Stomach smooth muscle (tissue), 2 donors: ENCODE measurements around the gene SMARCD3.
A peak's percentile ranks its signal among the peaks of the same experiment; 100 is the strongest.

Experiments used
- H3K27ac ChIP-seq: one replicate; pipeline ENCODE4 v1.7.0; 2013; ENCODE audit warnings: mild to moderate bottlenecking, low read length, inconsistent platforms
- H3K27me3 ChIP-seq, 2 donors: one replicate each; pipeline ENCODE4 v1.7.0; 2013; ENCODE audit warnings: low read length in 2 of 2; ENCODE audit not compliant: insufficient read depth in 2 of 2, control insufficient read depth in 1 of 2
- H3K36me3 ChIP-seq, 2 donors: one replicate each; pipeline ENCODE4 v1.7.0; 2013; ENCODE audit warnings: low read length in 2 of 2; ENCODE audit not compliant: control insufficient read depth in 2 of 2, insufficient read depth in 2 of 2
- H3K4me1 ChIP-seq: one replicate; pipeline ENCODE4 v1.7.0; 2013; ENCODE audit warnings: low read length; ENCODE audit not compliant: control insufficient read depth, insufficient read depth
- H3K4me3 ChIP-seq, 2 donors: one replicate each; pipeline ENCODE4 v1.7.0; 2013; ENCODE audit warnings: low read length in 2 of 2
- H3K9ac ChIP-seq, 2 donors: one replicate each; pipeline ENCODE4 v1.7.0; 2013; ENCODE audit warnings: low read length in 2 of 2, mild to moderate bottlenecking in 1 of 2
- H3K9me3 ChIP-seq, 2 donors: one replicate each; pipeline ENCODE4 v1.7.0; 2013; ENCODE audit warnings: low read length in 2 of 2; ENCODE audit not compliant: control insufficient read depth in 2 of 2
- donor health status: healthy.
- donor health status: Pancreatic carcinoma.

SMARCD3 gene

DNA sequence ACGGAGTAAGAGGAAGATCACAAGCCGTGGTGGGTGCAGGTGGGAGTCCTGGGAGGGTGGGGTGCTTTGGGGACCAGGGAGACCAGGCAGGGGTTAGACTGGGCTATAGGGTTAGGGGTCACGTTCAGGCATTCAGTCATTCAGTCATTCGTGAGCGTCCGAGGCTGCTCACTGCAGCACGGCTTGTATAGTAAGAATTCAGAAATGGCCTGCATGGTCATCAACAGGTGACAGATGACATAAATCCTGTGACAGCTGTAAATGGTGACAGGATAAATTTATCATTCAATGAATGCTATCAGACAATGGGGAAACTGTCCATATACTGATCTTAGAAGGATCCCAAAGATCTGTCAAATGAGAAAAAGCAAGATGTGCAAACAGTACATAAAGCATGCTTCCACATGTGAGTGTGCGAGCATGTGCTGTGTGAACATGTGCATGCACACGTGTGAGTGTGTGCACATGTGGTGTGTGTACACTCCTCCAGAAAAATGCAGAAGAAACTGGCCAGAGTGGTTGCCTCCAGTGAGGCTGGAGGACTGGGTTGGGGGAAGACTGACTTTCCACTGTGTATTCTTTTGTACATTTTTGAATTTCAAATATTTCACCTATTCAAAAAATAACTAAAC, 32.0 kb upstream of the SMARCD3 start:
- Histone ChIP-seq H3K4me1 (peaks cover 20% of the 10 kb centered on the region), H3K27me3 (peaks cover 0 to 3% of the 10 kb centered on the region in 2 donors), H3K27ac (no peak overlapping the region), H3K36me3 (no peaks in the 10 kb centered on the region), H3K4me3 (no peak overlapping the region), H3K9me3 (no peaks in the 10 kb centered on the region), H3K9ac (no peak overlapping the region)

DNA sequence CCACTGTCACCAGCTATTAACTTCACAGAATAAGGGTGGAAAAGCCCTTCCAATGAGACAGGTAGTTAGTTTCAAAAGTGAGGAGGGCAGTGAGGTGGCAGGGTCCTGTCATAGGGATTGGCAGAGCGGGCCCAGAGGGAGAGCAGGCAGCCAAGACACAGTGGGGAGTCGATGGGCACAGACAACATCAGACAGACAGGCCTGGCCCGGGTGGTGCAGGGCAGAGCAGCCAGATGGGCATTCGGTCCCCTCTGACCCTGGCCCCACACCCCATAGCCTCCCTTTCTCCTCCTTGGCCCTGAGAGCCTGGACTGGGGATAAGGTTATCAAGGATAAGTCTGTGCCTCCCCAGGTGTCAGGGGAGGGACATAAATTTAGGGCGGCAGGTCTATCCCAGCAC, 31.4 kb upstream of the SMARCD3 start:
- Histone ChIP-seq H3K36me3 (no peaks in the 10 kb centered on the region), H3K4me3 (no peak overlapping the region), H3K4me1 (peaks cover 20% of the 10 kb centered on the region), H3K9me3 (no peaks in the 10 kb centered on the region), H3K9ac (no peak overlapping the region), H3K27me3 (peaks cover 0 to 3% of the 10 kb centered on the region in 2 donors), H3K27ac (no peak overlapping the region)

GRCh38 chr7:151278949-151279348, 30.5 kb upstream of the SMARCD3 start:
- H3K9me3 ChIP-seq: no peaks in the 10 kb centered on the region
- H3K4me1 ChIP-seq: peaks cover 20% of the 10 kb centered on the region
- H3K27me3 ChIP-seq: peaks cover 0 to 3% of the 10 kb centered on the region in 2 donors
- no peak overlapping the region for H3K27ac ChIP-seq
- H3K36me3 ChIP-seq: peaks cover 0 to 2% of the 10 kb centered on the region in 2 donors
- H3K4me3 ChIP-seq: no peak overlapping the region
- no peak overlapping the region for H3K9ac ChIP-seq

- Histone ChIP-seq H3K36me3 (peaks cover 0 to 2% of the 10 kb centered on the region in 2 donors), H3K27ac (no peak overlapping the region), H3K4me3 (peak overlapping the region; percentile 64 to 80), H3K4me1 (peaks cover 20% of the 10 kb centered on the region), H3K9ac (peak overlapping the region; percentile 54 to 60), H3K27me3 (peaks cover 0 to 3% of the 10 kb centered on the region in 2 donors), H3K9me3 (no peaks in the 10 kb centered on the region)
Measured at GRCh38 chr7:151277631-151278030, 29.1 kb upstream of the SMARCD3 start.

DNA sequence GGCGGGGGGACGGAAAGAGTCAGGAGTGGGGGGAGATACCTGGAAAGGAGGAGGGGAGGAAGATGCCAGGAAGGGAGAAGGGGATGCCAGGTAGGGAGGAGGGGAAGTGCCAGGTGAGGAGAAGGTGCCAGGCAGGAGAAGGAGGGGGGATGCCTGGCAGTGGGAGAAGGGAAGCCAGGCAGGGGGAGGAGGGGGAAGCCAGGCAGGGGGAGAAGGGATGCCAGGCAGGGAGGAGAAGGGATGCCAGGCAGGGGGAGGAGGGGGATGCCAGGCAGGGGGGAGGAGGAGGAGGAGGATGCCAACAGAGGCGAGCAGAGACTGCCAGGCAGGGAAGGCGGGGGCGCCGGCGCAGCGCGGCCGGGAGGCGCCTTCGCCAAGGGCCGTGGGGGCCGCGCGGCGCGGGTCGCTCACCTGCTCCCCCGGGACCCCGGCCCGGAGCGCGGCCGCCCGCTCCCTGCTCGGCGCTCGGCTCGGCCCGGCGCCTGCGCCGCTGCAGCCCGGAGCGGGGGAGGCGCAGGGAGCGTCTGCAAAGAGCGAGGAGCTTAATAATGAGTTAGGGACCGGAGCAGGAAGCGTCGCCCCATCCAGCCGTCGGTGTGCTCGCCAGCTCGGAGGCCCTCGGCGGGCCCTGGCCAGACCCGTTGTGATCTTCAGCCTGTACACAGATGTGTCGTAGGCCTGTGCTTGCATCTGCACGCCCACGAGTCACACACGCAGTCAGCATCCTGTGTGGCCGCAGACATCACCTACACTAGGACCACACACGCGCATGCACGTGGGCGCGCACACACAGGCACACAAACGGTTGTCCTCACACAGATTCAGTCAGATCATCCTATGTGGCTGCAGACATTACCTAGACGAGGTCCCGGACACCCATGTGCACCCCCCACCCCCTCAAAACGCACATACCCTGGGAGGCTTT, 28.4 kb upstream of the SMARCD3 start:
- H3K36me3 ChIP-seq: peaks cover 0 to 2% of the 10 kb centered on the region in 2 donors
- H3K27ac ChIP-seq: no peak overlapping the region
- H3K9ac ChIP-seq: peak overlapping the region; percentile 54 to 60
- peaks cover 25% of the 10 kb centered on the region for H3K4me1 ChIP-seq
- peak overlapping the region; percentile 64 to 80 for H3K4me3 ChIP-seq
- peaks cover 0 to under 1% of the 10 kb centered on the region in 2 donors for H3K27me3 ChIP-seq
- H3K9me3 ChIP-seq: no peaks in the 10 kb centered on the region

DNA sequence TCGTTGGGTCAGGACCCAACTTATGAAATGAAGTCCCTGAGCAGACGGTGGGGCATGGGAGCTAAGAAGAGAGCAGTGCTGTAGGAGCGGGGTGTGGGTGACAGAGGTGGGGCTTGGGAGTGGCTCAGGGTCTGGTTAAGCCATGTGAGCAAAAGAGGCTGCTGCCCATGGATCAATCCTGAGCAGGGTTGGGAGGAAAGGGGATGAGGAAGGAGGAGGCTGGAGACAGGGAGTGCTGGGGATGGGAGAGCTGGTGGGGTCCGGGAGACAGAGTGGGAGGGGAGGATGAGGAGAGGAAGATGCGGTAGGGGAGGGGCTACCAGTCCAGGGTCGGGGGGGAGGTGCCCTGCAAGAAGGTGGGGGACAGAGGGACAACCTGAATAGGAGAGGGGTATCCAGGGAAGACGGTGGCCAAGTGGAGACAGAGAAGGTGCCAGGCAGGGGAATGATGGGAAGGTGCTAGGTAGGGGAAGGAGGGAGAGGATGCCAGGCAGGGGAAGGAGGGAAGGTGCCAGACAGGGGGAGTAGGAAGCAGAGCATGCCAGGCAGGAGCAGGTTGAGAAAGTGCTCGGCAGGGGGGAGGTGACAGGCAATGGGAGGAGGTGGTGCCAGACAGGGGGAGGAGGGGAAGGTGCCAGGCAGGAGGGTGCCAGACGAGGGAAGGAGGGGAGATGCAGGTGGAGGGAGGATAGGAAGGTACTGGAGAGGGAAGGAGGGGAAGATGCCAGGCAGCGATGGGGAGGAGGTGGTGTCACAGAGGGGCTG, 27.5 kb upstream of the SMARCD3 start:
- peaks cover 25% of the 10 kb centered on the region for H3K4me1 ChIP-seq
- H3K27me3 ChIP-seq: no peaks in the 10 kb centered on the region
- H3K9me3 ChIP-seq: no peaks in the 10 kb centered on the region
- peaks cover 0 to 2% of the 10 kb centered on the region in 2 donors for H3K36me3 ChIP-seq
- H3K27ac ChIP-seq: no peak overlapping the region
- no peak overlapping the region for H3K9ac ChIP-seq
- H3K4me3 ChIP-seq: peak overlapping the region; percentile 64 to 80

DNA sequence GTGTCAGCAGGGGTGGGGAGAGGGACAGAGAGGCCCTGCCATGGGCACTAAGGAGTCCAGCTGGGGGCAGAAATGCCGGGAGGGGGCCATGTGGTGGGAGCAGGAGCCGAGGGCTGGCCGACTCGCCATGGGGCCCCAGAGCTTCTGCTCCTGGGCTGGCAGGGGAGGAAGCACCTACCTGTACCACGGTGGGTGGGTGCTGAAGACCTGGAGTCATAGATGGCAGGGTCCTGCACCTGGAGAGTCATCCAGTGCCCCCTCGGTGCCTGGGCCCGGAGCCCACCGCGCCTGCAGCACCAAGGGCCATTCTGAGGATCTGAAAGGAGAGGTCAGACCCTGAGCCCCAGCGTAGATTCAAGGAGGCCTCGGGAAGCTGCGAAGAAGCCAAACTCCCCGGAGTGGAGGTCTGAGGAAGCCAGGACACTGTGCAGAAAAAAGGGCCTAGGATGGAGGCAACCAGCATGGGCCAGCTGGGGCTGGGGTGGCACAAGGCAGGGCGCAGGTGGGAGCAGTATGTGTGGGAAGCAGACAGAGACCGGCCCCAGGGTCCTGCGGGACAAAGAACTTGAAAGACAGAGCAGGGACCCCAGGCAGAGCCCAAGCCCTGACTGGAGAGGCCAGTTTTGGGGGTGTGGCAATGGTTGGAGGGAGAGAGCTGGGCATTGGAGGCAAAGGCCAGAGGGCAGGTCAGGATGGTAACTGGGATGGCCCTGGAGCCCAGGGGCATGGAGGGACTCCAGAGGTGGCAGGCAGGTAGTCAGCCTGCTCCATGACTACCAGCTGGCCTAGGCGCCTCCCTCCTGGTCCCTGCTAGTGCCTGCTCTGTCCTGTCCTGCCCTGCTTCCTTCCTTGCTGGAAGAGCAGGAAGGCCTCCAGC, 26.7 kb upstream of the SMARCD3 start:
- no peak overlapping the region for H3K27ac ChIP-seq

GRCh38 chr7:151274396-151274795, 25.9 kb upstream of the SMARCD3 start:
- peaks cover 25% of the 10 kb centered on the region for H3K4me1 ChIP-seq
- no peaks in the 10 kb centered on the region for H3K9me3 ChIP-seq
- no peak overlapping the region for H3K27ac ChIP-seq
- H3K27me3 ChIP-seq: no peaks in the 10 kb centered on the region
- H3K9ac ChIP-seq: no peak overlapping the region
- no peak overlapping the region for H3K4me3 ChIP-seq
- H3K36me3 ChIP-seq: peaks cover 0 to 2% of the 10 kb centered on the region in 2 donors

More for the DNA sequence above, 26.7 kb upstream of the SMARCD3 start:
- Histone ChIP-seq H3K4me1 (peaks cover 25% of the 10 kb centered on the region), H3K36me3 (peaks cover 0 to 2% of the 10 kb centered on the region in 2 donors), H3K9ac (no peak overlapping the region), H3K9me3 (no peaks in the 10 kb centered on the region), H3K27me3 (no peaks in the 10 kb centered on the region), H3K4me3 (no peak overlapping the region)

- peaks cover 0 to 2% of the 10 kb centered on the region in 2 donors for H3K36me3 ChIP-seq
- H3K9me3 ChIP-seq: no peaks in the 10 kb centered on the region
- H3K9ac ChIP-seq: no peak overlapping the region
- H3K4me1 ChIP-seq: peaks cover 25% of the 10 kb centered on the region
- H3K27me3 ChIP-seq: no peaks in the 10 kb centered on the region
- no peak overlapping the region for H3K27ac ChIP-seq
- H3K4me3 ChIP-seq: no peak overlapping the region
Measured at GRCh38 chr7:151273651-151274390, 25.3 kb upstream of the SMARCD3 start.
